ENCODE measurements around the gene SFSWAP.

- no peak for TF ChIP-seq EP300 (IDR thresholded peaks at IDR 0.05; ENCODE audit: borderline replicate concordance)
- no peak for TF ChIP-seq MAX (IDR thresholded peaks at IDR 0.05)
- no peak for TF ChIP-seq FOXM1 (IDR thresholded peaks at IDR 0.05; ENCODE audit: borderline replicate concordance, low read depth)
- TF ChIP-seq TAF1 (IDR thresholded peaks at IDR 0.05; ENCODE audit: low read depth) = no peak
- no peak for TF ChIP-seq RAD21 (IDR thresholded peaks at IDR 0.05; ENCODE audit: low read depth)
- TF ChIP-seq EGR1 (IDR thresholded peaks at IDR 0.05) = no peak
- TF ChIP-seq CEBPB (IDR thresholded peaks at IDR 0.05) = no peak
- TF ChIP-seq REST (IDR thresholded peaks at IDR 0.05; ENCODE audit: low read depth) = no peak
- no peak for TF ChIP-seq TCF12 (IDR thresholded peaks at IDR 0.05; ENCODE audit: low read depth)
- TF ChIP-seq CREB1 (IDR thresholded peaks at IDR 0.05; ENCODE audit: low read depth) = no peak
- no peak for TF ChIP-seq TEAD4 (IDR thresholded peaks at IDR 0.05)
- TF ChIP-seq, protein P1, sequence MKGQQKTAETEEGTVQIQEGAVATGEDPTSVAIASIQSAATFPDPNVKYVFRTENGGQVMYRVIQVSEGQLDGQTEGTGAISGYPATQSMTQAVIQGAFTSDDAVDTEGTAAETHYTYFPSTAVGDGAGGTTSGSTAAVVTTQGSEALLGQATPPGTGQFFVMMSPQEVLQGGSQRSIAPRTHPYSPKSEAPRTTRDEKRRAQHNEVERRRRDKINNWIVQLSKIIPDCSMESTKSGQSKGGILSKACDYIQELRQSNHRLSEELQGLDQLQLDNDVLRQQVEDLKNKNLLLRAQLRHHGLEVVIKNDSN (IDR thresholded peaks at IDR 0.05) = no peak
These were observed 114.4 kb downstream of the SFSWAP start for GRCh38 chr12:131825146-131825892.

All from Ishikawa (cell line).